Naive thymus-derived CD4-positive, alpha-beta T cell (primary cell): ENCODE results near the gene POU6F2. TPM values are rescaled to one million over a fixed set of nuclear protein-coding genes. Genes with fewer than 3 reads are reported as not detected.

Experiments
- ATAC-seq: fragments of 150-1000 bp; cut with Tn5 transposase; 2 replicates; pipeline ENCODE4 v1.10.0; 2021; ENCODE audit warnings: mild to moderate bottlenecking, moderate library complexity
- CTCF ChIA-PET: fragments of 350-600 bp; sonication (Branson Sonifier 250); formaldehyde crosslinking; loops from one replicate; lab custom pipeline; 2021; ENCODE audit warnings: antibody characterized with exemption; lab: Charles Lee
- POLR2A ChIA-PET: fragments of 350-600 bp; sonication (Branson Sonifier 250); formaldehyde crosslinking; loops from one replicate; lab custom pipeline; 2021; ENCODE audit warnings: antibody characterized with exemption, inconsistent platforms; lab: Charles Lee
- DNase-seq, 9 donors: peaks; one replicate each; pipeline versions ENCODE4 v3.0.0 to v3.0.0-alpha.2; 2020 to 2022; ENCODE audit warnings: mixed read lengths in 1 of 9
- H3K27ac ChIP-seq: one replicate; pipeline ENCODE4 v1.7.0; 2013; ENCODE audit warnings: mild to moderate bottlenecking, low read depth, low read length, moderate library complexity
- H3K27me3 ChIP-seq, 2 donors: one replicate each; pipeline ENCODE4 v1.7.0; 2013; ENCODE audit warnings: low read length in 2 of 2, mild to moderate bottlenecking in 2 of 2, moderate library complexity in 2 of 2; ENCODE audit not compliant: control insufficient read depth in 2 of 2, insufficient read depth in 2 of 2
- H3K36me3 ChIP-seq, 3 experiments: 1 replicate in 2 of 3; 2 replicates in 1 of 3; pipeline ENCODE4 v1.7.0; 2013; ENCODE audit warnings: low read length in 3 of 3, mild to moderate bottlenecking in 3 of 3, moderate library complexity in 1 of 3; ENCODE audit not compliant: insufficient read depth in 3 of 3, control insufficient read depth in 2 of 3
- H3K4me1 ChIP-seq, 2 donors: one replicate each; pipeline ENCODE4 v1.7.0; 2013; ENCODE audit warnings: low read length in 2 of 2, mild to moderate bottlenecking in 2 of 2, moderate library complexity in 1 of 2; ENCODE audit not compliant: control insufficient read depth in 2 of 2, insufficient read depth in 2 of 2
- H3K4me3 ChIP-seq: 2 replicates; pipeline ENCODE4 v1.7.0; 2013; ENCODE audit warnings: mild to moderate bottlenecking, low read length
- H3K9me3 ChIP-seq, 3 experiments: 1 replicate in 2 of 3; 2 replicates in 1 of 3; pipeline ENCODE4 v1.7.0; 2013; ENCODE audit warnings: low read length in 3 of 3; ENCODE audit not compliant: control insufficient read depth in 2 of 3
- H3K27ac Mint-ChIP-seq, 9 donors: one replicate each; pipeline ENCODE4 v1.8.0; 2020 to 2022; ENCODE audit warnings: mixed read lengths in 9 of 9, mild to moderate bottlenecking in 8 of 9, moderate library complexity in 5 of 9, inconsistent platforms in 2 of 9
- H3K27me3 Mint-ChIP-seq, 5 donors: one replicate each; pipeline ENCODE4 v1.8.0; 2021 to 2022; ENCODE audit warnings: mixed read lengths in 5 of 5, mild to moderate bottlenecking in 1 of 5
- H3K36me3 Mint-ChIP-seq, 5 donors: one replicate each; pipeline ENCODE4 v1.8.0; 2020 to 2022; ENCODE audit warnings: mixed read lengths in 5 of 5, mild to moderate bottlenecking in 3 of 5, inconsistent platforms in 1 of 5
- H3K4me1 Mint-ChIP-seq, 7 donors: one replicate each; pipeline ENCODE4 v1.8.0; 2020 to 2022; ENCODE audit warnings: mixed read lengths in 7 of 7, mild to moderate bottlenecking in 3 of 7, inconsistent platforms in 1 of 7
- H3K4me3 Mint-ChIP-seq, 10 donors: one replicate each; pipeline ENCODE4 v1.8.0; 2020 to 2022; ENCODE audit warnings: mild to moderate bottlenecking in 10 of 10, mixed read lengths in 10 of 10, moderate library complexity in 6 of 10, inconsistent platforms in 2 of 10
- H3K9me3 Mint-ChIP-seq, 11 donors: one replicate each; pipeline ENCODE4 v1.8.0; 2020 to 2022; ENCODE audit warnings: mixed read lengths in 11 of 11, mild to moderate bottlenecking in 4 of 11, inconsistent platforms in 1 of 11, moderate library complexity in 1 of 11
- intact Hi-C, 2 donors: fragments of 100-400 bp; cut with micrococcal nuclease; formaldehyde crosslinking; loops; one replicate each; pipeline ENCODE4 v1.15.1; 2023
- polyA plus RNA-seq, 2 donors: library from polyadenylated mRNA; unstranded; fragments of 300-500 nt; fragmentation: Illumina TruSeq; gene quantifications; one replicate each; pipeline ENCODE4 v1.2.3, GENCODE V29; 2021
- total RNA-seq, 6 experiments: library from RNA in 5 of 6; stranded (reverse) in 5 of 6; gene quantifications; 1 replicate in 5 of 6; 2 replicates in 1 of 6; pipeline ENCODE4 v1.2.3 and lab custom pipeline; 2021 to 2026

Gene POU6F2
- total and polyA plus RNA-seq, 7 experiments from 2014 or later: 0.24 TPM; not detected in 6

DNA sequence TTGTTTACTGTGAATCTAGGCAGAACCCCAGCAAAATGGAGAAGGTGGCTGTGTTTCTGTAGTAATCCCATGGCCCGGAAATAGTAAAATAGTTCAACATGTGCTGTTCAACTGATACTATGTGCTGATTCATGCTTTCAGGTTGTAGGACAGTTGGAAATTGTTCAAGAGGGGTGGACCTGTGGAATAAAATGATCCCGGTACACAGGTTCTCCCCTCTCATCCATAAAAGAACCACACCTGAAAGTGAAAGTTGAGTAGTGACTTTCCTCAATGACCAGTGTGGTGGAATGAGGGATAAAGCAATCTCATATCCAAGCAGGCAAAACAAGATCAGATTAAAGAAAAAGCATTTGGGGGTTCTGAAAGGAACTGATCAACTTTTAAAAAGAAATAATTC lies 177.1 kb downstream of the POU6F2 start:
- intact Hi-C loops: no loop called here
- H3K36me3 Mint-ChIP-seq: no peaks in the 10 kb centered on the region
- ATAC-seq: no peak
- H3K4me1 Mint-ChIP-seq: no peaks in the 10 kb centered on the region
- no peak overlapping the region for H3K4me3 ChIP-seq
- H3K27me3 ChIP-seq: no peaks in the 10 kb centered on the region
- no peak overlapping the region for H3K4me3 Mint-ChIP-seq
- no peak overlapping the region for H3K27ac Mint-ChIP-seq
- DNase-seq: no peak
- ChIA-PET CTCF (no interaction called here), POLR2A (no interaction called here)
- no peaks in the 10 kb centered on the region for H3K36me3 ChIP-seq
- peaks cover 2 to 25% (median 13%) of the 10 kb centered on the region in 5 donors for H3K27me3 Mint-ChIP-seq
- peaks cover 0 to 5% (median 0%) of the 10 kb centered on the region in 11 donors for H3K9me3 Mint-ChIP-seq
- H3K27ac ChIP-seq: no peak overlapping the region
- no peaks in the 10 kb centered on the region for H3K4me1 ChIP-seq
- H3K9me3 ChIP-seq: no peaks in the 10 kb centered on the region

- Mint-ChIP-seq H3K9me3 (peaks cover 0 to 10% (median 0%) of the 10 kb centered on the region in 11 donors), H3K4me1 (no peaks in the 10 kb centered on the region), H3K36me3 (no peaks in the 10 kb centered on the region), H3K4me3 (no peak overlapping the region), H3K27ac (no peak overlapping the region), H3K27me3 (peaks cover 0 to 21% (median 10%) of the 10 kb centered on the region in 5 donors)
- DNase-seq: no peak
- no peak overlapping the region for H3K27ac ChIP-seq
- intact Hi-C loops: no loop called here
- POLR2A ChIA-PET: no interaction called here
- H3K36me3 ChIP-seq: no peaks in the 10 kb centered on the region
- H3K9me3 ChIP-seq: no peaks in the 10 kb centered on the region
- H3K4me3 ChIP-seq: no peak overlapping the region
- CTCF ChIA-PET: no interaction called here
- no peaks in the 10 kb centered on the region for H3K27me3 ChIP-seq
- ATAC-seq: no peak
- no peaks in the 10 kb centered on the region for H3K4me1 ChIP-seq
Measured at GRCh38 chr7:39158367-39158766, 180.7 kb downstream of the POU6F2 start.

DNA sequence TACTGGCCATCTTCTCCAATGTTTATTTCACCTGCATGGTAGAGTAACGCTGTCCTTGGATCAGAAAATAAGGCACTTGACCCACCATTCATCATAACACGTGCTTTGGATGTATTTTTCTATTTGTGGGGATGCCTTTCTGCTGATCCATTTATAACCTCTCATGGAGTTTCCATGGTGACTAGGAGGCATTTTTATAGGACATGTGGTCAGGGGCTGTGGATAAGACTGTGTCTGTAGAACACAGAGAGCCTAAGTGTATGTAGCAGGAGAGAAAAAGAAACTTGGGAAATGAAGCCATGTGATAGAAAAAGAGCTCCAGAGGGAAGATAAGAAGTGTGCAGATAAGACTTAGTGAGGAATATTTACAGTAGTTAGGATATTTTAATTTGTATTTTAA lies 184.2 kb downstream of the POU6F2 start:
- peaks cover 0 to 8% (median 5%) of the 10 kb centered on the region in 5 donors for H3K27me3 Mint-ChIP-seq

GRCh38 chr7:39164887-39165286 lies 187.2 kb downstream of the POU6F2 start:
- no peak for ATAC-seq
- Mint-ChIP-seq H3K9me3 (peaks cover 0 to 4% (median 0%) of the 10 kb centered on the region in 11 donors), H3K4me1 (no peaks in the 10 kb centered on the region), H3K27ac (no peak overlapping the region), H3K36me3 (no peaks in the 10 kb centered on the region), H3K27me3 (peaks cover 0 to 8% (median 0%) of the 10 kb centered on the region in 5 donors), H3K4me3 (no peak overlapping the region)
- Histone ChIP-seq H3K4me3 (no peak overlapping the region), H3K36me3 (no peaks in the 10 kb centered on the region), H3K9me3 (no peaks in the 10 kb centered on the region), H3K4me1 (no peaks in the 10 kb centered on the region), H3K27me3 (no peaks in the 10 kb centered on the region), H3K27ac (no peak overlapping the region)
- intact Hi-C loops: no loop called here
- no peak for DNase-seq
- ChIA-PET CTCF (no interaction called here), POLR2A (no interaction called here)

More for the DNA sequence above, 184.2 kb downstream of the POU6F2 start:
- no peaks in the 10 kb centered on the region for H3K9me3 ChIP-seq
- no peak overlapping the region for H3K27ac ChIP-seq
- POLR2A ChIA-PET: no interaction called here
- DNase-seq (no peak), ATAC-seq (no peak)
- H3K27ac Mint-ChIP-seq: no peak overlapping the region
- CTCF ChIA-PET: no interaction called here
- H3K9me3 Mint-ChIP-seq: peaks cover 0 to 10% (median 0%) of the 10 kb centered on the region in 11 donors
- no peaks in the 10 kb centered on the region for H3K27me3 ChIP-seq
- no peaks in the 10 kb centered on the region for H3K4me1 Mint-ChIP-seq
- H3K4me3 ChIP-seq: no peak overlapping the region
- no peaks in the 10 kb centered on the region for H3K36me3 Mint-ChIP-seq
- H3K4me1 ChIP-seq: no peaks in the 10 kb centered on the region
- intact Hi-C loops: no loop called here
- no peaks in the 10 kb centered on the region for H3K36me3 ChIP-seq
- H3K4me3 Mint-ChIP-seq: no peak overlapping the region

- no peak overlapping the region for H3K4me3 Mint-ChIP-seq
- H3K27ac ChIP-seq: no peak overlapping the region
- intact Hi-C loops: no loop called here
- CTCF ChIA-PET: no interaction called here
- no peaks in the 10 kb centered on the region for H3K4me1 Mint-ChIP-seq
- DNase-seq (no peak), ATAC-seq (no peak)
- no peaks in the 10 kb centered on the region for H3K9me3 ChIP-seq
- no peaks in the 10 kb centered on the region for H3K36me3 Mint-ChIP-seq
- H3K27me3 ChIP-seq: no peaks in the 10 kb centered on the region
- no peaks in the 10 kb centered on the region for H3K36me3 ChIP-seq
- no peak overlapping the region for H3K4me3 ChIP-seq
- peaks cover 0 to 3% (median 0%) of the 10 kb centered on the region in 11 donors for H3K9me3 Mint-ChIP-seq
- H3K4me1 ChIP-seq: no peaks in the 10 kb centered on the region
- peaks cover 0 to 8% (median 0%) of the 10 kb centered on the region in 5 donors for H3K27me3 Mint-ChIP-seq
- POLR2A ChIA-PET: no interaction called here
- no peak overlapping the region for H3K27ac Mint-ChIP-seq
Measured at GRCh38 chr7:39168403-39169098, 190.8 kb downstream of the POU6F2 start.

- Histone ChIP-seq H3K4me3 (no peak overlapping the region), H3K27me3 (no peaks in the 10 kb centered on the region), H3K4me1 (no peaks in the 10 kb centered on the region), H3K9me3 (no peaks in the 10 kb centered on the region), H3K36me3 (no peaks in the 10 kb centered on the region), H3K27ac (no peak overlapping the region)
- POLR2A ChIA-PET: no interaction called here
- H3K9me3 Mint-ChIP-seq: peaks cover 0 to 2% (median 0%) of the 10 kb centered on the region in 11 donors
- no peak for DNase-seq
- CTCF ChIA-PET: no interaction called here
- intact Hi-C loops: no loop called here
- H3K27me3 Mint-ChIP-seq: peaks cover 0 to 6% (median 0%) of the 10 kb centered on the region in 5 donors
- no peak for ATAC-seq
- no peak overlapping the region for H3K4me3 Mint-ChIP-seq
- no peaks in the 10 kb centered on the region for H3K4me1 Mint-ChIP-seq
- H3K36me3 Mint-ChIP-seq: no peaks in the 10 kb centered on the region
- no peak overlapping the region for H3K27ac Mint-ChIP-seq
Measured at GRCh38 chr7:39172137-39172536, 194.4 kb downstream of the POU6F2 start.

DNA sequence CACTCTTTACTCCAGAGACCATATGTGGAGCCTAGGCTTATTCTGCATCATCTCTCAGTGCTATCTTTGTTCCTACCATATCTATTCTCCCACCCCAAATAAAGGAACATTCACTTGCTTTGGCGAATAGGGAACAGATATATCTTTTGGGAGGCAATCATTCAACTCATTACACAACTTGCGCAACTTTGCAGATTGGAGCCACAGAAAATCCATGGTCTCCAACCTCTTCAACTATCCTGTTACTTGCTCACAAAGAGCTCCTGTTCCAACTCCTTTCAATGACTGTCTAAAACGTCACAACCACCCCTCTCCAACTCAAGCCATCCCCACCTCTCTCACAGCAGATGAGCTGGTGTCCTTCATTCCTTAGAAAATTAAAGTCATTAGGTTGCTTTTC lies 203.7 kb downstream of the POU6F2 start:
- H3K36me3 ChIP-seq: no peaks in the 10 kb centered on the region
- no peak overlapping the region for H3K4me3 ChIP-seq
- no peak for ATAC-seq
- Mint-ChIP-seq H3K4me3 (no peak overlapping the region), H3K36me3 (no peaks in the 10 kb centered on the region), H3K4me1 (peaks cover 0 to 2% (median 0%) of the 10 kb centered on the region in 7 donors), H3K27ac (no peak overlapping the region), H3K9me3 (peaks cover 0 to 3% (median 0%) of the 10 kb centered on the region in 11 donors), H3K27me3 (peaks cover 0 to 4% (median 0%) of the 10 kb centered on the region in 5 donors)
- no peaks in the 10 kb centered on the region for H3K4me1 ChIP-seq
- intact Hi-C loops: no loop called here
- no peaks in the 10 kb centered on the region for H3K27me3 ChIP-seq
- no peaks in the 10 kb centered on the region for H3K9me3 ChIP-seq
- no peak overlapping the region for H3K27ac ChIP-seq
- DNase-seq: no peak
- ChIA-PET POLR2A (no interaction called here), CTCF (interaction anchor here (0.6 kb wide), 1 partner anchor 22 kb away, joined by 4 read pairs; no protein-coding TSS in a partner anchor)
